Esophagus mucosa (tissue), 1 donor: ENCODE measurements around the gene UQCC3. TPM values are rescaled to one million over a fixed set of nuclear protein-coding genes. Genes with fewer than 3 reads are reported as not detected.

Source experiments
- total RNA-seq: library from RNA; stranded (reverse); gene quantifications from one replicate; pipeline ENCODE4 v1.2.4, GENCODE V29; 2023
- donor health status: DM: yes; HTN: yes; CAD: no.

Gene UQCC3
- total RNA-seq, 1 donor from 2014 or later, result 8.8 TPM

Other genes starting within 250 kb of the UQCC3 start
- gene AHNAK, start 124.9 kb upstream of the UQCC3 start, total RNA-seq, result 931 TPM
- gene EEF1G, start 97.8 kb upstream of the UQCC3 start, total RNA-seq, result 1,515 TPM
- gene TUT1, start 80.2 kb upstream of the UQCC3 start, total RNA-seq, result 9.3 TPM
- gene MTA2, start 69.8 kb upstream of the UQCC3 start, total RNA-seq, result 88.4 TPM
- 64.9 TPM for gene EML3, start 58.9 kb upstream of the UQCC3 start, total RNA-seq
- 4.9 TPM for gene ROM1, start 58.4 kb upstream of the UQCC3 start, total RNA-seq
- gene B3GAT3, start 49.7 kb upstream of the UQCC3 start, total RNA-seq, result 11.3 TPM
- gene GANAB, start 25.1 kb upstream of the UQCC3 start, total RNA-seq, result 175 TPM
- gene INTS5, start 18.4 kb upstream of the UQCC3 start, total RNA-seq, result 14.1 TPM
- 48.7 TPM for gene C11orf98, start 6.5 kb upstream of the UQCC3 start, total RNA-seq
- gene CSKMT, start 6.4 kb upstream of the UQCC3 start, total RNA-seq, result 20.2 TPM
- gene LBHD1, start 594 bp downstream of the UQCC3 start, total RNA-seq, result 4.7 TPM
- 65.6 TPM for gene UBXN1, start 7.4 kb downstream of the UQCC3 start, total RNA-seq
- 1.1 TPM for gene LRRN4CL, start 17.9 kb downstream of the UQCC3 start, total RNA-seq
- 42.4 TPM for gene BSCL2, start 35.8 kb downstream of the UQCC3 start, total RNA-seq
- gene GNG3, start 36.0 kb downstream of the UQCC3 start, total RNA-seq, result not detected
- gene HNRNPUL2, start 55.8 kb downstream of the UQCC3 start, total RNA-seq, result 29.5 TPM
- 13.5 TPM for gene TTC9C, start 56.8 kb downstream of the UQCC3 start, total RNA-seq
- gene ZBTB3, start 82.5 kb downstream of the UQCC3 start, total RNA-seq, result 8.0 TPM
- gene POLR2G, start 89.9 kb downstream of the UQCC3 start, total RNA-seq, result 75.5 TPM
- 10.3 TPM for gene TAF6L, start 99.7 kb downstream of the UQCC3 start, total RNA-seq
- 30.2 TPM for gene TMEM179B, start 115.7 kb downstream of the UQCC3 start, total RNA-seq
- gene TMEM223, start 120.3 kb downstream of the UQCC3 start, total RNA-seq, result 10.0 TPM
- 39.1 TPM for gene NXF1, start 133.8 kb downstream of the UQCC3 start, total RNA-seq
- 25.1 TPM for gene STX5, start 160.4 kb downstream of the UQCC3 start, total RNA-seq
- gene TEX54, start 161.2 kb downstream of the UQCC3 start, total RNA-seq, result not detected
- 41.0 TPM for gene WDR74, start 167.9 kb downstream of the UQCC3 start, total RNA-seq
- 233 TPM for gene SLC3A2, start 209.2 kb downstream of the UQCC3 start, total RNA-seq
- gene CHRM1, start 249.7 kb downstream of the UQCC3 start, total RNA-seq, result not detected